HL-60/S4 (cell line): ENCODE measurements around the gene ZZZ3.
"Not testable (repeated sequence)": the region's sequence is repeated elsewhere in the genome, so short reads cannot be mapped to it uniquely, and the experiment has no call there.

Experiments used
- in situ Hi-C: fragments of 300-500 bp; cut with MboI; formaldehyde crosslinking; loops from 2 replicates; pipeline ENCODE4 v1.14.3; 2022; ENCODE audit warnings: low sequenced_read_pairs

Gene ZZZ3

GRCh38 chr1:77682460-77683159 lies at the start of gene ZZZ3:
TSS of gene ZZZ3 (minus strand) at chr1:77682658. CDS start at chr1:77633354, 49,304 bp downstream.
- in situ Hi-C loops = no loop called here

- in situ Hi-C loops = no loop called here
Measured at GRCh38 chr1:77732090-77732489, 49.6 kb upstream of the ZZZ3 start.

GRCh38 chr1:77725706-77726105 lies 43.2 kb upstream of the ZZZ3 start:
- in situ Hi-C loops = no loop called here

GRCh38 chr1:77718181-77718580 lies 35.7 kb upstream of the ZZZ3 start:
- in situ Hi-C loops = no loop called here

- in situ Hi-C loops = no loop called here
Measured at GRCh38 chr1:77716065-77716464, 33.6 kb upstream of the ZZZ3 start.

GRCh38 chr1:77709727-77710126 lies 27.3 kb upstream of the ZZZ3 start:
- in situ Hi-C loops = no loop called here

GRCh38 chr1:77706321-77706720 lies 23.9 kb upstream of the ZZZ3 start:
- in situ Hi-C loops = no loop called here

GRCh38 chr1:77704736-77705135 lies 22.3 kb upstream of the ZZZ3 start:
- in situ Hi-C loops = no loop called here

GRCh38 chr1:77699673-77700072 lies 17.2 kb upstream of the ZZZ3 start:
- in situ Hi-C loops = not testable (repeated sequence)

GRCh38 chr1:77697441-77697840 lies 15.0 kb upstream of the ZZZ3 start:
- in situ Hi-C loops = no loop called here

- in situ Hi-C loops = no loop called here
Measured at GRCh38 chr1:77688939-77689338, 6.5 kb upstream of the ZZZ3 start.

GRCh38 chr1:77687519-77687906 lies 5.1 kb upstream of the ZZZ3 start:
- in situ Hi-C loops = no loop called here

GRCh38 chr1:77686796-77687518 lies 4.5 kb upstream of the ZZZ3 start:
- in situ Hi-C loops = no loop called here

GRCh38 chr1:77683160-77684148 lies 996 bp upstream of the ZZZ3 start:
- in situ Hi-C loops = no loop called here

- in situ Hi-C loops = no loop called here
Measured at GRCh38 chr1:77680173-77680572, 2.3 kb downstream of the ZZZ3 start.

- in situ Hi-C loops = no loop called here
Measured at GRCh38 chr1:77678660-77679610, 3.5 kb downstream of the ZZZ3 start.

GRCh38 chr1:77674807-77675206 lies 7.7 kb downstream of the ZZZ3 start:
- in situ Hi-C loops = not testable (repeated sequence)

- in situ Hi-C loops = no loop called here
Measured at GRCh38 chr1:77673716-77674355, 8.6 kb downstream of the ZZZ3 start.

GRCh38 chr1:77673030-77673429 lies 9.4 kb downstream of the ZZZ3 start:
- in situ Hi-C loops = no loop called here

GRCh38 chr1:77672374-77672773 lies 10.1 kb downstream of the ZZZ3 start:
- in situ Hi-C loops = no loop called here
